ENCODE measurements around the gene MYCBPAP. TPM values are rescaled to one million over a fixed set of nuclear protein-coding genes. Genes with fewer than 3 reads are reported as not detected.

Gene MYCBPAP
- total RNA-seq, 1 experiment from 2014 or later = 0.58 TPM

DNA sequence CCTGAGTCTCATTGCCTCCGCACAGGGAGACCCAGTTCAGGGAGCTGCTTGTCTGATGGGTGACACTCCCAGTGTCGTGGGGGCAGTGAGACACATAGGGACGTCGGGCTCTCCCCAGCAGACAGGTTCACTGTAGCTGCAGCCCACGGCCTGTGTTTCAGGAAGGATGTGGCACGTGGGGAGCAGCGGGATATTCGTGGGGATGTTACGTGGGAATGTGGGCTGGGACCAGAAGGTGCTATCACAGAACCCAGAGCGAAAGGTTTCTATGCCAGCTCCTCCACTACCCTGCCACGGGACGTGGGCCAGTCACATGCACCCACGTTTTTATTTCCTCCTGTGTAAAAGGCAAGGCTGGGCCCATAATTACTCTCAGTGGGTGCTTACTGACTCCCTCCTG, 68.6 kb downstream of the MYCBPAP start:
- in situ Hi-C loops (cut with HindIII; ENCODE audit: low sequenced_read_pairs) = no loop called here
- no peak for DNase-seq (ENCODE audit: low spot score)

DNA sequence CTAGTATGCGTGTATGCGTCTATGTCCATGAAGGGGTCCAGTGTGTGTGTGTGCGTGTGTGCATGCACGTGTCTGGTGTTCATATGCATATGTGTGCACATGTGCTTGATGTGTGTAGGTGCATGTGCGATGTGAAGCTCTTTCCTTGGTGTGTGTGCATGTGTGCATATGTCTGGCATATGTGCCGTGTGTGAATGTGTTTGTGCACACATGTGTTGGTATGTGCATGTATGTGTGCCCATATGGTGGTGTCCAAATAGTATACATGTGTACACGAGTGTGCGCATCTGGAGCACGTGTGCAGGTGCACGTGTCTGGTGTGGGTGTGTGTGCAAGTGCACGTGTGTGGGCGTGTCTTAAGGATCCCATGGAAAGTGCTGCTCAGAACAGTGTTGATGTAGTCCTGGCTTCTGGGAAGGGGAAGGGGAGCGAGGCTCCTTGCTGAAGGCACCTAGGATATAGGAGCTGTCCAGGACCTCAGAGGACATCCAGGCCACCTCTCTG, 69.3 kb downstream of the MYCBPAP start:
- no peak for DNase-seq (ENCODE audit: low spot score)
- in situ Hi-C loops (cut with HindIII; ENCODE audit: low sequenced_read_pairs) = no loop called here

DNA sequence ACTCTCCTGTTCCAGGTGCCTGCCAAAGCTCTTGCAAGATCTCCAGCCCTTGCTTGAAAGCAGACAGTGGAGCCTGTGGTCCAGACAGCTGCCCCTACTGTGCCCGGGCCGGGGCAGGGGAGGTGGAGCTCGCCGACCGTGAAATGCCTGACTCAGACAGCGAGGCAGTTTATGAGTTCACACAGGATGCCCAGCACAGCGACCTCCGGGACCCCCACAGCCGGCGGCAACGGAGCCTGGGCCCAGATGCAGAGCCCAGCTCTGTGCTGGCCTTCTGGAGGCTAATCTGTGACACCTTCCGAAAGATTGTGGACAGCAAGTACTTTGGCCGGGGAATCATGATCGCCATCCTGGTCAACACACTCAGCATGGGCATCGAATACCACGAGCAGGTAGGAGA, 69.9 kb downstream of the MYCBPAP start:
- DNase-seq (ENCODE audit: low spot score) = no peak
- in situ Hi-C loops (cut with HindIII; ENCODE audit: low sequenced_read_pairs) = no loop called here

DNA sequence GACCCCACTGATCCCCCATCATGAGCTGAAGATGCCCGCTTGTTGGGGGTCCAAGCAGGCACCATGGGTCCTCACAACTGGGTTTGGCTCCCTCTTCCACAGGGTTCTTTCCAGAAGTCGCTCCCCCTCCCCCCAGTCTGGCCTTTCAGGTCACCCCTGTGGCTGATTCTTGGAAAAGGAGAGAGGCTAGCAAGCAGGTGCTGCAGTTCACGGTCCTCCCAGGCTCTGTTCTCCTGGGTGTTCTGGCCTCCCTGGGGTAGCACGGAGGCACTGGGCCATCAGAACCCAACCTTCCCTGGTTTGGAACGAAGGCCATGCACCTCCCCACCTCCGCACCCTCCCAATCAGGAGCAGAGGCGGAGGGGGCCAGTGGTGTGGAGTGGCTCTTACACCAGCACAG, 71.2 kb downstream of the MYCBPAP start:
- DNase-seq (ENCODE audit: low spot score) = no peak
- in situ Hi-C loops (cut with HindIII; ENCODE audit: low sequenced_read_pairs) = no loop called here

DNA sequence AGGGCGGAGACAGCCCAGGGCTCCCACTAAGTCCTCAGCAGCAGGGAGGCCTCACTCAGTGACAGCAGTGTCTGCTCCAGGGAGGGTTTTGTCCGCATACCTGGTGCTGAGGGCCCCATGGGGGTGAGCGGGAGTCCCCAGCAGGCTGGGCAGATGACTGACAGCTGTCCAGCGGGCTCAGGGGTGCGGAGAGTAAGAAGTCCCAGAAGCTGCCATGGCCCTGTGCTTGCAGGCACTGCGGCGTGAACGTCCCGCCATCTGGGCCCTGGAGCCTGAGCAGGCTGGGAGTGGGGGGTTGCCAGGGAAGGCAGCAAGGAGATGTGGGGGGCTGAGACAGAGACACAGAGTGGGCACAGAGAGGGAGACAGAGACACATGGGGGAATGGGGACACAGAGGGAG, 72.4 kb downstream of the MYCBPAP start:
- in situ Hi-C loops (cut with HindIII; ENCODE audit: low sequenced_read_pairs) = no loop called here
- no peak for DNase-seq (ENCODE audit: low spot score)

Other genes starting within 250 kb of the MYCBPAP start
- 1.2 and 4.2 TPM in 2 replicates for gene TMEM92, start 234.0 kb upstream of the MYCBPAP start, total RNA-seq (2014; rRNA removed; shearing (Covaris generic))
- 31.5 and 33.5 TPM in 2 replicates for gene XYLT2, start 162.3 kb upstream of the MYCBPAP start, total RNA-seq (2014; rRNA removed; shearing (Covaris generic))
- gene MRPL27, start 135.3 kb upstream of the MYCBPAP start, total RNA-seq (2014; rRNA removed; shearing (Covaris generic)) = 69.9 and 84.5 TPM in 2 replicates
- 6.6 and 21.6 TPM in 2 replicates for gene EME1, start 135.2 kb upstream of the MYCBPAP start, total RNA-seq (2014; rRNA removed; shearing (Covaris generic))
- 150 and 182 TPM in 2 replicates for gene LRRC59, start 110.9 kb upstream of the MYCBPAP start, total RNA-seq (2014; rRNA removed; shearing (Covaris generic))
- 58.8 and 69.4 TPM in 2 replicates for gene ACSF2, start 82.2 kb upstream of the MYCBPAP start, total RNA-seq (2014; rRNA removed; shearing (Covaris generic))
- not detected in 2 replicates for gene CHAD, start 39.6 kb upstream of the MYCBPAP start, total RNA-seq (2014; rRNA removed; shearing (Covaris generic))
- 31.9 and 34.5 TPM in 2 replicates for gene RSAD1, start 29.6 kb upstream of the MYCBPAP start, total RNA-seq (2014; rRNA removed; shearing (Covaris generic))
- 2.3 and 2.8 TPM in 2 replicates for gene EPN3, start 24.3 kb downstream of the MYCBPAP start, total RNA-seq (2014; rRNA removed; shearing (Covaris generic))
- gene SPATA20, start 38.7 kb downstream of the MYCBPAP start, total RNA-seq (2014; rRNA removed; shearing (Covaris generic)) = 39.4 and 59.1 TPM in 2 replicates
- gene CACNA1G, start 52.3 kb downstream of the MYCBPAP start, total RNA-seq (2014; rRNA removed; shearing (Covaris generic)) = 5.1 and 13.0 TPM in 2 replicates
- not detected in 2 replicates for gene ABCC3, start 126.4 kb downstream of the MYCBPAP start, total RNA-seq (2014; rRNA removed; shearing (Covaris generic))
- gene ANKRD40, start 199.5 kb downstream of the MYCBPAP start, total RNA-seq (2014; rRNA removed; shearing (Covaris generic)) = 32.1 and 49.0 TPM in 2 replicates
- 15.0 and 26.3 TPM in 2 replicates for gene LUC7L3, start 211.2 kb downstream of the MYCBPAP start, total RNA-seq (2014; rRNA removed; shearing (Covaris generic))